Umbilical cord (tissue), 2 donors: ENCODE results near the gene OSBPL3. TPM values are rescaled to one million over a fixed set of nuclear protein-coding genes. Genes with fewer than 3 reads are reported as not detected.
A peak's percentile ranks its signal among the peaks of the same experiment; 100 is the strongest.
"Not testable (repeated sequence)": the region's sequence is repeated elsewhere in the genome, so short reads cannot be mapped to it uniquely, and the experiment has no call there.

Experiments
- DNase-seq: peaks from one replicate; pipeline ENCODE4 v3.0.0-alpha.2; 2015; ENCODE audit warnings: low spot score
- total RNA-seq: library from RNA; depleted of rRNA; stranded (reverse); fragments of >200 nt; gene quantifications from one replicate; pipeline ENCODE4 v1.2.3, GENCODE V29; 2014; ENCODE audit warnings: low replicate concordance; ENCODE audit not compliant: insufficient read depth

OSBPL3 gene, protein sequence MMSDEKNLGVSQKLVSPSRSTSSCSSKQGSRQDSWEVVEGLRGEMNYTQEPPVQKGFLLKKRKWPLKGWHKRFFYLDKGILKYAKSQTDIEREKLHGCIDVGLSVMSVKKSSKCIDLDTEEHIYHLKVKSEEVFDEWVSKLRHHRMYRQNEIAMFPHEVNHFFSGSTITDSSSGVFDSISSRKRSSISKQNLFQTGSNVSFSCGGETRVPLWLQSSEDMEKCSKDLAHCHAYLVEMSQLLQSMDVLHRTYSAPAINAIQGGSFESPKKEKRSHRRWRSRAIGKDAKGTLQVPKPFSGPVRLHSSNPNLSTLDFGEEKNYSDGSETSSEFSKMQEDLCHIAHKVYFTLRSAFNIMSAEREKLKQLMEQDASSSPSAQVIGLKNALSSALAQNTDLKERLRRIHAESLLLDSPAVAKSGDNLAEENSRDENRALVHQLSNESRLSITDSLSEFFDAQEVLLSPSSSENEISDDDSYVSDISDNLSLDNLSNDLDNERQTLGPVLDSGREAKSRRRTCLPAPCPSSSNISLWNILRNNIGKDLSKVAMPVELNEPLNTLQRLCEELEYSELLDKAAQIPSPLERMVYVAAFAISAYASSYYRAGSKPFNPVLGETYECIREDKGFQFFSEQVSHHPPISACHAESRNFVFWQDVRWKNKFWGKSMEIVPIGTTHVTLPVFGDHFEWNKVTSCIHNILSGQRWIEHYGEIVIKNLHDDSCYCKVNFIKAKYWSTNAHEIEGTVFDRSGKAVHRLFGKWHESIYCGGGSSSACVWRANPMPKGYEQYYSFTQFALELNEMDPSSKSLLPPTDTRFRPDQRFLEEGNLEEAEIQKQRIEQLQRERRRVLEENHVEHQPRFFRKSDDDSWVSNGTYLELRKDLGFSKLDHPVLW
- 24.6 TPM for total RNA-seq

DNA sequence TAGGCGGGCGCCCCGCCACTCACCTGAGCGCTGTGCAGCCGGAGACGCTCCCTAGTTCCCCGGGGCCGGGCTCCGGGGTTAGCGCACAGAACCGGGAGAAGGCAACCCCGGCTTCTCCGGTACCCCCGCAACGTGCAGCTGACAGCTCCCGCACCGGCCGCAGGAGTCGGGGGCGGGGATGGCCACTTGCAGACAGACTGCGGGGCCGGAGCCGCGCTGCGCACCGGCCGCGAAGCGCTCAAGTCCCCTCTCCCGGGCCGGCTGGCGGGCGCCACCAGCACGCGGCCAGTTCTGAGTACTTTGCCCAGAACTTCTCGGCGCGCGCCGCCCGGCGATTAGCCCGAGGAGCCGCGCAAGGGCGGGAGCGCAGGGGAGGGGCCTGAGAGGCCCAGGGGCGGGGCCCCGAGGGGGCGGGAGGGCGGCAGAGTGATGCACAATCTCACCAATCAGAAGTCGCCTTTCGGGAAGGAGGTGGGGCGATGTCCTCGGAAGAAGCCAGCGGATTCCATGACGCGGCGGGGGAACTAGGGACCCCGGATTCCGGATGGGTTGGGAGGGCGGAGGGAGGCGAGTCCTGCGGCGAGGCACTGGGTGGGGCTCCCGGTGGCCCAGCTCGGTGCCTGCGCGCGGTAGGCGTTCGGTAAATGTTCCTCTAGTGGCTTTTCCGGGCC, at the start of gene OSBPL3:
Gene OSBPL3 (minus strand): TSS at position 316 of the 671 bp plus-strand sequence. CDS start 87,706 bp downstream, outside the sequence.
- peak; percentile 97 for DNase-seq

DNA sequence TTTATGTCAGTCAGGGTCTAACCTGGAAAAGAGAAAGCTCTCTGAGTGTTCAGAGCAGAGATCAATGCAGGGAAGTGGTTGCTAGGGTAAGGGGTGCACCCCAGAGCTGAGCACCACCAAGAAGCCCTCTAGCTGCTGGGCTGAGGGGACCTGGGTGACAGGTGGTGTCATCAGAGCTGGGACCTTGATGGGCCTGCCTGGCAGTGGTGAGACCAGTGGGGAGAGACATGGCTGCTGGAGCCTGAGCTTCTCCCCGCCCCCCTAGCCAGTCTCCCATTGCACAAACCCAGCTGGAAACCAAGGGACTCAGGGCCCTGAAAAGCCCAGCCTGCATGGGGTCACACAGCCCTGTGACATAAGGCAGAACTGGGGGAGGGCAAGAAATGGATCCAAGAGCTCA, 49.1 kb upstream of the OSBPL3 start:
- no peak for DNase-seq

DNA sequence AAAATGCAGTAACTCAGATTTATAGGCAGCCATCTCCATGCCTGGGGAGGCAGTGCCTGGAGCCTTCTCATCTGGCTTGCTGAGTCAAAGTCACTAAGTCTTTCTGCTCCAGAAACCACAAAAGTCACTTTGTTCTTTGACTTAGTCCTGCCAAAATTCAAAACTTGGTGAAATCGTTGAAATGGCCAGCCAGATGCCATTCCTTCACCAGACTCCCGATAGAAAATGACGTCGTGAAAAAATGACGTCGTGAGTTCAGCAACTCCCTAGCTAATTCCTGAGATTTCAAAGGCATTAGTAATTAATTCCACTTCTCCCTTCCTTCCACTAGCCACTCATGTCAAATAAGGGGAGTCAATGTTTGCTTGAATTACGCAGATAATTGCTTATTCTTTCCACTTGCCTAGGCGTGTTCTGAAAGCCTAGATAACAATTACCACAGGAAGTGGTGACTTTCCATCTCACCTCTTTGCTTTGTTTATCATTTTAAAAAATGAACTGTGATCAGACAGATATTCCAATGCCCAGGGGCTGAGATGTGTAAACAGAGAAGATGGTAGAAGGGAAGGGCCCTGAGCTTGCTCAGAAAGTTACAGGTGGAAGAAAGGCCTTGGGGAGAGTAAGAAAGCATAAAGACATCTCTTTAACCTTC, 48.5 kb upstream of the OSBPL3 start:
- DNase-seq, result peak; percentile 8

GRCh38 chr7:25026156-25026555, 46.2 kb upstream of the OSBPL3 start:
- no peak for DNase-seq

DNA sequence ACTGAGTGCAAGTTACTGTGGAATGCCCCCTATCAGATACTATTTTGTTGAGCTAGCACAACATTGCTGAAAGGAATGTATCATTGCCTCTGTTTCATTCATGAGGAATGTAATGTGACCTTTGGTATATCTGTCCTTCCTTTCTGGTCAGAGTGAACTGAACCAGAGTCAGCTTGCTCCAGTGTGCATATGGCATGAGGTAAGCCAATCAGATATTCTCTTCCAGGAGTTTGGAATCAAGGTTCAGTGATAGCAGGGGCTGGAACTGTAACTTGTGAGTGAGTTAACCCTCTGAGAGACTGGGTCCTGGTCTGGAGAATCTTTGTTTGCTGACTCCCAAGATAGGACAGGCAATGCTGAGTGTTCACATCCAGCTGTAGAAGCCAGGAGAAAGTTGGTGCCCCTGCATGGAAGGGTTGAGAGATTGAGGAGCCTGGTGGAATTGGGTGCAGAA, 45.3 kb upstream of the OSBPL3 start:
- DNase-seq, result peak; percentile 30

GRCh38 chr7:25024066-25024465, 44.1 kb upstream of the OSBPL3 start:
- no peak for DNase-seq

GRCh38 chr7:25017671-25018070, 37.7 kb upstream of the OSBPL3 start:
- not testable (repeated sequence) for DNase-seq

DNA sequence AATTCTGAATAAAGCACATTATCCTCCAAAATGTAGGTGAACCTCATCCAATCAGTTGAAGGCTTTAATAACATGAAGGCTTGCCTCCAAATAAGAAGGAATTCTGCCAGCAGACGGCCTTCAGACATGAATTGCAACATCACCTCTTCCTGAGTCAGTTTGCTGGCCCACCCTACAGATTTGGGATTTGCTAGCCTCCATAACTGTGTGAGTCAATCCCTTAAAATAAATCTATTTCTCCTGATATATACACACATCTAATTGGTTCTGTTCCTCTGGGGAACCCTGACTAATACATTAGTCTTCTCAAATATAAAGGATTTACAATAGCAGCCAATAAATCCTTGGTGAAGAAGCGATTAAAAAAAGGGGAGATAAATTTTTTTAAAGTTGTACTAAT, 34.8 kb upstream of the OSBPL3 start:
- no peak for DNase-seq

GRCh38 chr7:25012710-25013109, 32.7 kb upstream of the OSBPL3 start:
- DNase-seq, result not testable (repeated sequence)

GRCh38 chr7:25012254-25012653, 32.3 kb upstream of the OSBPL3 start:
- DNase-seq, result no peak

DNA sequence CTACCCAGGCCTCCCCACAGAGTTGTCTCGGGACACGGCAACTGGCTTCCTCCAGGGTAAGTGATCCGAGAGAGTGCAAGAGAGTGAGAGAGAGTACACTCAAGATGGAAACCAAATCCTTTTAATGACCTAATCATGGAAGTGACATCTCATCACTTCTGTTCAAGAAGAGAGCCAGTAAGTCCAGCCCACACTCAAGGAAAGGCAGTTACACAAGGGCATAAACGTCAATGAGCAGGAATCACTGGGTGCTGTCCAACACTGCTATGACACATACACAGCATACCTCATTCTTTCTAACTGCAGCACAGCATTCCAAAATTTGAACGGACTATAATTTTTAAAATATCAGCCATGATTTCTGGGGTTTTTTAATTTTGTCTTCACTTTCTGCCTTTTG, 29.3 kb upstream of the OSBPL3 start:
- no peak for DNase-seq

GRCh38 chr7:25007668-25008067, 27.7 kb upstream of the OSBPL3 start:
- DNase-seq, result no peak

- no peak for DNase-seq
Observed at GRCh38 chr7:25006276-25006675, 26.3 kb upstream of the OSBPL3 start.

DNA sequence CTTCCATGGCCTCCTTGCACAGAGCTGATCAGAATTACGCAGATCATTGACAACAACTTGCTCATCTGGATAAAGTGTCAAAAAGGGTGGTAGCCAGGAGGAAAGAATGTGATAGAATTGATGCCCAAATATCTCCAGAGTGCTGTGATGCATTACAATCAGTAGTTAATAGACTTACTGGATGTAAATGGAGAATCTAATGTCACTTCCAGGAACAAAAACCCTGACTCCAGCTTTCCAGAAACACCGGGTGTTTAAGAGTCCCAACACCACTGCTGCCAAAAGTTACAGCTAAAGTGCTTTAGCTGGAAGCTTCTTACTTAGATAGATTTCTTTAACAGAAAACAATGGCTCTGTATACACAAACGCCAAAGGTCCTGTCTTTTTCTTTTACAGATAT, 25.7 kb upstream of the OSBPL3 start:
- no peak for DNase-seq

DNA sequence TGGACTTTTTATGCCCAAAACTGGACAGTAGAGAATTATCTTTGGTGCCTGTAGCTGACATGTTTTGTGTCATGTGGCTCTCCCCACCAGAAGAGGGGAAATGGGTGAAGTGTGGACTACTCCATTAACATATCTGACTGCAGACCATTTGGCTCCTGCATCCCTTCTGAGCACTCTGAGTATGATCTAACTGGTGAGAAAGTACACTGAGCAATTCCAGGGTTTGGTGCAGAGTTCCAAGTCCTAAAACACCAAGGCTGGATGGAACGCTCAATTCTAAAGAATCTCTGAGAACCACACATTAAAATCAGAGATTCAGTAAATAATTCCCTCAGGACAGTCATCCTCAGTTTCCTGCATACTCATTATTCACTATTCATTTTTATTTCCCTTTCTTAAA, 22.8 kb upstream of the OSBPL3 start:
- no peak for DNase-seq

- no peak for DNase-seq
Observed at GRCh38 chr7:24995466-24995865, 15.5 kb upstream of the OSBPL3 start.

- DNase-seq, result no peak
Observed at GRCh38 chr7:24992314-24992713, 12.3 kb upstream of the OSBPL3 start.

GRCh38 chr7:24991353-24991752, 11.4 kb upstream of the OSBPL3 start:
- DNase-seq, result no peak

GRCh38 chr7:24987331-24987842, 7.4 kb upstream of the OSBPL3 start:
- no peak for DNase-seq

- no peak for DNase-seq
Observed at GRCh38 chr7:24982917-24983316, 2.9 kb upstream of the OSBPL3 start.
